CD4-positive, alpha-beta memory T cell (primary cell): Measurements from ENCODE around the gene EIF4E1B. TPM values are rescaled to one million over a fixed set of nuclear protein-coding genes. Genes with fewer than 3 reads are reported as not detected.

ENCODE experiments used
- CTCF ChIA-PET: fragments of 350-600 bp; sonication (Branson Sonifier 250); formaldehyde crosslinking; loops from one replicate; lab custom pipeline; 2021; ENCODE audit warnings: inconsistent platforms; ENCODE audit not compliant: partially characterized antibody; lab: Charles Lee
- POLR2A ChIA-PET: fragments of 350-600 bp; sonication (Branson Sonifier 250); formaldehyde crosslinking; loops from one replicate; lab custom pipeline; 2021; ENCODE audit not compliant: partially characterized antibody; lab: Charles Lee
- DNase-seq, 5 donors: peaks; one replicate each; pipeline versions ENCODE4 v3.0.0 to v3.0.0-alpha.2; 2020 to 2022; ENCODE audit warnings: mixed read lengths in 1 of 5
- H3K27ac ChIP-seq: one replicate; pipeline ENCODE4 v1.7.0; 2013; ENCODE audit warnings: low read depth, low read length
- H3K27me3 ChIP-seq: 2 replicates; pipeline ENCODE4 v1.7.0; 2013; ENCODE audit warnings: mild to moderate bottlenecking, low read length, moderate library complexity; ENCODE audit not compliant: insufficient read depth
- H3K36me3 ChIP-seq: 2 replicates; pipeline ENCODE4 v1.7.0; 2013; ENCODE audit warnings: mild to moderate bottlenecking, low read length, moderate library complexity; ENCODE audit not compliant: insufficient read depth
- H3K4me1 ChIP-seq: 2 replicates; pipeline ENCODE4 v1.7.0; 2013; ENCODE audit warnings: mild to moderate bottlenecking, low read length, moderate library complexity; ENCODE audit not compliant: insufficient read depth
- H3K4me3 ChIP-seq, 2 donors: one replicate each; pipeline ENCODE4 v1.7.0; 2013; ENCODE audit warnings: low read length in 2 of 2, mild to moderate bottlenecking in 1 of 2
- H3K9me3 ChIP-seq, 2 donors: one replicate each; pipeline ENCODE4 v1.7.0; 2013; ENCODE audit warnings: low read length in 2 of 2, control low read depth in 1 of 2; ENCODE audit not compliant: control insufficient read depth in 1 of 2
- H3K27ac Mint-ChIP-seq, 7 donors: one replicate each; pipeline ENCODE4 v1.8.0; 2020 to 2021; ENCODE audit warnings: mixed read lengths in 7 of 7, mild to moderate bottlenecking in 6 of 7, inconsistent platforms in 3 of 7, moderate library complexity in 3 of 7
- H3K27me3 Mint-ChIP-seq, 2 donors: one replicate each; pipeline ENCODE4 v1.8.0; 2020 to 2021; ENCODE audit warnings: mixed read lengths in 2 of 2
- H3K36me3 Mint-ChIP-seq, 2 donors: one replicate each; pipeline ENCODE4 v1.8.0; 2020 to 2021; ENCODE audit warnings: mixed read lengths in 2 of 2, inconsistent platforms in 1 of 2, mild to moderate bottlenecking in 1 of 2
- H3K4me1 Mint-ChIP-seq, 4 donors: one replicate each; pipeline ENCODE4 v1.8.0; 2020 to 2021; ENCODE audit warnings: mixed read lengths in 4 of 4, mild to moderate bottlenecking in 1 of 4
- H3K4me3 Mint-ChIP-seq, 8 donors: one replicate each; pipeline ENCODE4 v1.8.0; 2020 to 2021; ENCODE audit warnings: mixed read lengths in 8 of 8, mild to moderate bottlenecking in 7 of 8, moderate library complexity in 6 of 8, inconsistent platforms in 3 of 8
- H3K9me3 Mint-ChIP-seq, 8 donors: one replicate each; pipeline ENCODE4 v1.8.0; 2020 to 2021; ENCODE audit warnings: mixed read lengths in 8 of 8, mild to moderate bottlenecking in 5 of 8, inconsistent platforms in 3 of 8, moderate library complexity in 1 of 8
- intact Hi-C: fragments of 100-400 bp; cut with micrococcal nuclease; formaldehyde crosslinking; loops from one replicate; pipeline ENCODE4 v1.15.1; 2023
- polyA plus RNA-seq, 2 donors: library from polyadenylated mRNA; unstranded; fragments of 300-500 nt; fragmentation: Illumina TruSeq; gene quantifications; one replicate each; pipeline ENCODE4 v1.2.3, GENCODE V29; 2021
- total RNA-seq, 2 experiments: library from RNA; stranded (reverse); gene quantifications; one replicate each; pipeline ENCODE4 v1.2.3, GENCODE V29; 2021

EIF4E1B gene
- total and polyA plus RNA-seq, 4 experiments from 2014 or later: not detected

GRCh38 chr5:176674799-176675198, 44.3 kb downstream of the EIF4E1B start:
- peaks cover 9% of the 10 kb centered on the region for H3K27me3 ChIP-seq
- H3K9me3 Mint-ChIP-seq: no peaks in the 10 kb centered on the region
- no peak for DNase-seq
- no peak overlapping the region for H3K27ac Mint-ChIP-seq
- no peaks in the 10 kb centered on the region for H3K36me3 Mint-ChIP-seq
- H3K27me3 Mint-ChIP-seq: peaks cover 25 to 42% of the 10 kb centered on the region in 2 donors
- POLR2A ChIA-PET: no interaction called here
- no peak overlapping the region for H3K4me3 Mint-ChIP-seq
- no peaks in the 10 kb centered on the region for H3K4me1 Mint-ChIP-seq
- no peaks in the 10 kb centered on the region for H3K4me1 ChIP-seq
- H3K27ac ChIP-seq: no peak overlapping the region
- CTCF ChIA-PET: interaction anchor here (4.3 kb wide), 1 partner anchor 14 kb away, joined by 18 read pairs; no protein-coding TSS in a partner anchor
- no peaks in the 10 kb centered on the region for H3K36me3 ChIP-seq
- no peaks in the 10 kb centered on the region for H3K9me3 ChIP-seq
- intact Hi-C loops: no loop called here
- no peak overlapping the region for H3K4me3 ChIP-seq

- Histone ChIP-seq H3K36me3 (no peaks in the 10 kb centered on the region), H3K27me3 (peaks cover 9% of the 10 kb centered on the region), H3K9me3 (no peaks in the 10 kb centered on the region), H3K4me1 (no peaks in the 10 kb centered on the region), H3K4me3 (no peak overlapping the region), H3K27ac (no peak overlapping the region)
- H3K4me1 Mint-ChIP-seq: no peaks in the 10 kb centered on the region
- DNase-seq: no peak
- ChIA-PET CTCF (interaction anchor here (2.1 to 4.3 kb wide), 2 partner anchors 15 kb away, joined by 11 to 18 read pairs; no protein-coding TSS in a partner anchor), POLR2A (no interaction called here)
- H3K36me3 Mint-ChIP-seq: no peaks in the 10 kb centered on the region
- H3K27ac Mint-ChIP-seq: no peak overlapping the region
- no peak overlapping the region for H3K4me3 Mint-ChIP-seq
- intact Hi-C loops: no loop called here
- peaks cover 24 to 45% of the 10 kb centered on the region in 2 donors for H3K27me3 Mint-ChIP-seq
- no peaks in the 10 kb centered on the region for H3K9me3 Mint-ChIP-seq
Observed at GRCh38 chr5:176675676-176676360, 45.3 kb downstream of the EIF4E1B start.

GRCh38 chr5:176676361-176676824, 45.9 kb downstream of the EIF4E1B start:
- peaks cover 9% of the 10 kb centered on the region for H3K27me3 ChIP-seq
- H3K36me3 Mint-ChIP-seq: no peaks in the 10 kb centered on the region
- CTCF ChIA-PET: interaction anchor here (2.1 kb wide), 1 partner anchor 16 kb away, joined by 11 read pairs; no protein-coding TSS in a partner anchor
- H3K27ac Mint-ChIP-seq: no peak overlapping the region
- intact Hi-C loops: no loop called here
- no peak overlapping the region for H3K27ac ChIP-seq
- no peak overlapping the region for H3K4me3 ChIP-seq
- H3K4me1 ChIP-seq: no peaks in the 10 kb centered on the region
- H3K4me1 Mint-ChIP-seq: no peaks in the 10 kb centered on the region
- H3K9me3 Mint-ChIP-seq: no peaks in the 10 kb centered on the region
- H3K27me3 Mint-ChIP-seq: peaks cover 25 to 44% of the 10 kb centered on the region in 2 donors
- no peaks in the 10 kb centered on the region for H3K36me3 ChIP-seq
- POLR2A ChIA-PET: no interaction called here
- no peaks in the 10 kb centered on the region for H3K9me3 ChIP-seq
- no peak overlapping the region for H3K4me3 Mint-ChIP-seq
- no peak for DNase-seq

- DNase-seq: no peak
- Histone ChIP-seq H3K4me3 (no peak overlapping the region), H3K27me3 (peaks cover 9% of the 10 kb centered on the region), H3K27ac (no peak overlapping the region), H3K36me3 (no peaks in the 10 kb centered on the region), H3K9me3 (no peaks in the 10 kb centered on the region), H3K4me1 (no peaks in the 10 kb centered on the region)
- POLR2A ChIA-PET: no interaction called here
- Mint-ChIP-seq H3K4me3 (no peak overlapping the region), H3K27me3 (peaks cover 28 to 47% of the 10 kb centered on the region in 2 donors), H3K27ac (no peak overlapping the region), H3K4me1 (no peaks in the 10 kb centered on the region), H3K9me3 (no peaks in the 10 kb centered on the region), H3K36me3 (no peaks in the 10 kb centered on the region)
- intact Hi-C loops: no loop called here
- CTCF ChIA-PET: interaction anchor here (2.1 kb wide), 1 partner anchor 17 kb away, joined by 11 read pairs; no protein-coding TSS in a partner anchor
Observed at GRCh38 chr5:176677209-176677939, 46.9 kb downstream of the EIF4E1B start.

- Histone ChIP-seq H3K27ac (no peak overlapping the region), H3K27me3 (peaks cover 9% of the 10 kb centered on the region), H3K9me3 (no peaks in the 10 kb centered on the region), H3K36me3 (no peaks in the 10 kb centered on the region), H3K4me1 (no peaks in the 10 kb centered on the region), H3K4me3 (no peak overlapping the region)
- no peak overlapping the region for H3K27ac Mint-ChIP-seq
- ChIA-PET POLR2A (no interaction called here), CTCF (interaction anchor here (1.0 kb wide), 1 partner anchor 18 kb away, joined by 3 read pairs; no protein-coding TSS in a partner anchor)
- peaks cover 32 to 52% of the 10 kb centered on the region in 2 donors for H3K27me3 Mint-ChIP-seq
- intact Hi-C loops: no loop called here
- no peak overlapping the region for H3K4me3 Mint-ChIP-seq
- H3K36me3 Mint-ChIP-seq: no peaks in the 10 kb centered on the region
- H3K4me1 Mint-ChIP-seq: no peaks in the 10 kb centered on the region
- no peak for DNase-seq
- H3K9me3 Mint-ChIP-seq: peaks cover 0 to under 1% (median 0%) of the 10 kb centered on the region in 8 donors
Observed at GRCh38 chr5:176678584-176678983, 48.1 kb downstream of the EIF4E1B start.

GRCh38 chr5:176679365-176680225, 49.1 kb downstream of the EIF4E1B start:
- Histone ChIP-seq H3K4me1 (no peaks in the 10 kb centered on the region), H3K36me3 (no peaks in the 10 kb centered on the region), H3K27ac (no peak overlapping the region), H3K4me3 (no peak overlapping the region), H3K27me3 (peaks cover 9% of the 10 kb centered on the region), H3K9me3 (no peaks in the 10 kb centered on the region)
- no peak for DNase-seq
- ChIA-PET CTCF (no interaction called here), POLR2A (no interaction called here)
- Mint-ChIP-seq H3K9me3 (peaks cover 0 to 8% (median 4%) of the 10 kb centered on the region in 8 donors), H3K4me1 (no peaks in the 10 kb centered on the region), H3K4me3 (no peak overlapping the region), H3K27me3 (peaks cover 35 to 57% of the 10 kb centered on the region in 2 donors), H3K27ac (no peak overlapping the region), H3K36me3 (no peaks in the 10 kb centered on the region)
- intact Hi-C loops: no loop called here
